Calu3 (cell line): ENCODE data around the gene HMOX2. TPM values are rescaled to one million over a fixed set of nuclear protein-coding genes. Genes with fewer than 3 reads are reported as not detected.
A peak's percentile ranks its signal among the peaks of the same experiment; 100 is the strongest.

ENCODE experiments used
- Bru-seq: library from RNA; stranded (reverse); fragments of 400-500 nt; gene quantifications from one replicate; lab custom pipeline; 2021; lab: Mats Ljungman, UMichigan
- BruChase-seq, 2 experiments: library from RNA; stranded (reverse); fragments of 400-500 nt; gene quantifications; one replicate each; lab custom pipeline; 2021; lab: Mats Ljungman, UMichigan
- BruUV-seq: library from RNA; stranded (reverse); fragments of 400-500 nt; replicated peaks from 2 replicates; lab custom pipeline; 2021; lab: Mats Ljungman, UMichigan
- CTCF ChIA-PET: fragments of 300-600 bp; sonication (Branson Sonifier 250); formaldehyde crosslinking; loops from one replicate; lab custom pipeline; 2022; ENCODE audit warnings: antibody characterized with exemption; lab: Charles Lee
- DNase-seq: peaks from one replicate; pipeline ENCODE4 v3.0.0; 2022
- H3K27ac Mint-ChIP-seq: one replicate; pipeline ENCODE4 v1.8.0; 2022; ENCODE audit warnings: mixed read lengths; ENCODE audit not compliant: unreplicated experiment
- H3K27me3 Mint-ChIP-seq: one replicate; pipeline ENCODE4 v1.8.0; 2022; ENCODE audit warnings: mixed read lengths; ENCODE audit not compliant: unreplicated experiment
- H3K36me3 Mint-ChIP-seq: one replicate; pipeline ENCODE4 v1.8.0; 2022; ENCODE audit warnings: mild to moderate bottlenecking, moderate library complexity, mixed read lengths; ENCODE audit not compliant: insufficient read depth, unreplicated experiment
- H3K4me1 Mint-ChIP-seq: one replicate; pipeline ENCODE4 v1.8.0; 2022; ENCODE audit warnings: mild to moderate bottlenecking, low read depth, mixed read lengths; ENCODE audit not compliant: unreplicated experiment
- H3K4me3 Mint-ChIP-seq: one replicate; pipeline ENCODE4 v1.8.0; 2022; ENCODE audit warnings: mild to moderate bottlenecking, low read depth, moderate library complexity, mixed read lengths; ENCODE audit not compliant: unreplicated experiment
- H3K9me3 Mint-ChIP-seq: one replicate; pipeline ENCODE4 v1.8.0; 2022; ENCODE audit warnings: low read depth, mixed read lengths; ENCODE audit not compliant: unreplicated experiment
- CTCF ChIP-seq: fragments of 200-600 bp; IDR thresholded peaks from one replicate; pipeline ENCODE4 v1.8.0; 2022; ENCODE audit warnings: antibody characterized with exemption; ENCODE audit not compliant: unreplicated experiment
- intact Hi-C: fragments of 100-400 bp; cut with micrococcal nuclease; formaldehyde crosslinking; loops from one replicate; pipeline ENCODE4 v1.10.0; 2022; ENCODE audit not compliant: unreplicated experiment
- long read RNA-seq: library from polyadenylated mRNA; stranded (forward); transcript quantifications from one replicate; pipeline ENCODE4 v2.0.0, GENCODE V29; 2022
- total RNA-seq: library from RNA; stranded (reverse); gene quantifications from 2 replicates; pipeline ENCODE4 v1.2.3, GENCODE V29; 2022

The HMOX2 gene
- total RNA-seq: 79.2 and 103 TPM in 2 replicates
- Bru-seq, nascent RNA: percentile 86 among the genes with signal in this experiment
- percentile 80 among the genes with signal in this experiment for BruChase-seq, experiment 1, labeled RNA remaining after a 6-hour chase
- BruChase-seq, experiment 2, labeled RNA remaining after a 2-hour chase: percentile 72 among the genes with signal in this experiment
- long read RNA-seq, transcript HMOX2-205 (7 exons, 1,797 nt): minor isoform, 15 of 308 reads
- long read RNA-seq, transcript HMOX2-208 (6 exons, 2,147 nt): major isoform, 177 of 308 reads
- long read RNA-seq, partial matches to known transcripts: 87 of 308 reads
- long read RNA-seq, other reads (novel, unspliced or antisense): 24 of 308 reads

GRCh38 chr16:4475880-4476788 lies at the start of gene HMOX2:
HMOX2 (plus strand) TSS chr16:4476398; CDS start chr16:4505525, 29,127 bp downstream.
- peaks cover 9% of the 10 kb centered on the region for H3K4me1 Mint-ChIP-seq
- H3K4me3 Mint-ChIP-seq: peak within 1 kb of the TSS; percentile 82
- peak; percentile 99 for DNase-seq
- no TSS peak for BruUV-seq
- intact Hi-C loops: no loop called here
- no peaks in the 10 kb centered on the region for H3K27me3 Mint-ChIP-seq
- H3K9me3 Mint-ChIP-seq: no peaks in the 10 kb centered on the region
- H3K36me3 Mint-ChIP-seq: peaks cover 50% of the 10 kb centered on the region
- H3K27ac Mint-ChIP-seq: peak within 1 kb of the TSS; percentile 79
- peak; percentile 34 for TF ChIP-seq CTCF
- CTCF ChIA-PET: interaction anchor here (0.5 to 1.3 kb wide), 7 partner anchors 11 to 110 kb away, joined by 3 to 8 read pairs (median 3); no protein-coding TSS in a partner anchor

- Mint-ChIP-seq H3K27me3 (no peaks in the 10 kb centered on the region), H3K9me3 (no peaks in the 10 kb centered on the region), H3K4me1 (peaks cover 19% of the 10 kb centered on the region), H3K27ac (peak overlapping the region; percentile 99), H3K36me3 (peaks cover 64% of the 10 kb centered on the region), H3K4me3 (peak overlapping the region; percentile 98)
- intact Hi-C loops: no loop called here
- CTCF ChIA-PET: no interaction called here
- no peak for DNase-seq
- BruUV-seq: TSS peak; percentile 61
- TF ChIP-seq CTCF: no peak
Measured at GRCh38 chr16:4426722-4427372, 49.4 kb upstream of the HMOX2 start.

GRCh38 chr16:4428500-4428899 lies 47.7 kb upstream of the HMOX2 start:
- intact Hi-C loops: no loop called here
- Mint-ChIP-seq H3K4me3 (no peak overlapping the region), H3K27ac (no peak overlapping the region), H3K9me3 (no peaks in the 10 kb centered on the region), H3K36me3 (peaks cover 78% of the 10 kb centered on the region), H3K4me1 (peaks cover 24% of the 10 kb centered on the region), H3K27me3 (no peaks in the 10 kb centered on the region)
- CTCF ChIA-PET: no interaction called here
- no TSS peak for BruUV-seq
- TF ChIP-seq CTCF: no peak
- no peak for DNase-seq

GRCh38 chr16:4431023-4431422 lies 45.2 kb upstream of the HMOX2 start:
- no TSS peak for BruUV-seq
- intact Hi-C loops: no loop called here
- Mint-ChIP-seq H3K9me3 (no peaks in the 10 kb centered on the region), H3K36me3 (peaks cover 88% of the 10 kb centered on the region), H3K27ac (no peak overlapping the region), H3K4me1 (peaks cover 20% of the 10 kb centered on the region), H3K4me3 (no peak overlapping the region), H3K27me3 (no peaks in the 10 kb centered on the region)
- DNase-seq: no peak
- TF ChIP-seq CTCF: no peak
- CTCF ChIA-PET: no interaction called here
